ENCODE measurements around the gene LCA5.
"Not testable (repeated sequence)": the region's sequence is repeated elsewhere in the genome, so short reads cannot be mapped to it uniquely, and the experiment has no call there.

LCA5 gene

GRCh38 chr6:79536954-79537747 lies at the start of gene LCA5:
LCA5 (minus strand) TSS chr6:79537430; CDS start chr6:79518894, 18,536 bp downstream.
- peak; percentile 97 for DNase-seq

- peak; percentile 11 for DNase-seq
These were observed 49.3 kb upstream of the LCA5 start for GRCh38 chr6:79586548-79586947.

GRCh38 chr6:79584332-79584731 lies 47.1 kb upstream of the LCA5 start:
- DNase-seq = no peak

- not testable (repeated sequence) for DNase-seq
These were observed 40.7 kb upstream of the LCA5 start for GRCh38 chr6:79577926-79578325.

- DNase-seq = peak; percentile 70
These were observed 37.5 kb upstream of the LCA5 start for GRCh38 chr6:79574630-79575225.

- no peak for DNase-seq
These were observed 36.9 kb upstream of the LCA5 start for GRCh38 chr6:79574174-79574573.

GRCh38 chr6:79571030-79571367 lies 33.8 kb upstream of the LCA5 start:
- DNase-seq = no peak

GRCh38 chr6:79570129-79571029 lies 33.1 kb upstream of the LCA5 start:
- DNase-seq = peak; percentile 17

GRCh38 chr6:79568996-79569395 lies 31.8 kb upstream of the LCA5 start:
- no peak for DNase-seq

GRCh38 chr6:79564636-79565035 lies 27.4 kb upstream of the LCA5 start:
- no peak for DNase-seq

GRCh38 chr6:79559706-79560105 lies 22.5 kb upstream of the LCA5 start:
- no peak for DNase-seq

- DNase-seq = peak; percentile 11
These were observed 20.6 kb upstream of the LCA5 start for GRCh38 chr6:79557673-79558467.

- no peak for DNase-seq
These were observed 17.1 kb upstream of the LCA5 start for GRCh38 chr6:79554305-79554704.

- DNase-seq = no peak
These were observed 14.2 kb upstream of the LCA5 start for GRCh38 chr6:79551401-79551800.

GRCh38 chr6:79548304-79548703 lies 11.1 kb upstream of the LCA5 start:
- DNase-seq = no peak

GRCh38 chr6:79546186-79546585 lies 9.0 kb upstream of the LCA5 start:
- peak; percentile 58 for DNase-seq

- DNase-seq = peak; percentile 94
These were observed 7.8 kb upstream of the LCA5 start for GRCh38 chr6:79544939-79545450.

GRCh38 chr6:79544299-79544927 lies 7.2 kb upstream of the LCA5 start:
- peak; percentile 69 for DNase-seq

- DNase-seq = no peak
These were observed 6.7 kb upstream of the LCA5 start for GRCh38 chr6:79543886-79544285.

- no peak for DNase-seq
These were observed 6.2 kb upstream of the LCA5 start for GRCh38 chr6:79543411-79543810.

GRCh38 chr6:79538106-79538971 lies 1.1 kb upstream of the LCA5 start:
- no peak for DNase-seq

Data from fibroblast of skin of right quadriceps (primary cell).